Fibroblast of pulmonary artery (primary cell): ENCODE measurements around the gene ADRA2A.

ENCODE experiments used
- DNase-seq: peaks from one replicate; pipeline ENCODE4 v3.0.0-alpha.2; 2010; ENCODE audit warnings: low read depth
- H3K4me3 ChIP-seq: replicated peaks from 2 replicates; pipeline ENCODE4 v1.5.1; 2011; ENCODE audit warnings: low read depth, mild to moderate bottlenecking, control low read depth, low read length, moderate library complexity
- TF ChIP-seq, protein P1 (sequence below): IDR thresholded peaks from 2 replicates; pipeline ENCODE4 v1.5.1; 2011; ENCODE audit warnings: mild to moderate bottlenecking, control low read depth, low read length, inconsistent platforms; ENCODE audit errors: missing control alignments

The ADRA2A gene

DNA sequence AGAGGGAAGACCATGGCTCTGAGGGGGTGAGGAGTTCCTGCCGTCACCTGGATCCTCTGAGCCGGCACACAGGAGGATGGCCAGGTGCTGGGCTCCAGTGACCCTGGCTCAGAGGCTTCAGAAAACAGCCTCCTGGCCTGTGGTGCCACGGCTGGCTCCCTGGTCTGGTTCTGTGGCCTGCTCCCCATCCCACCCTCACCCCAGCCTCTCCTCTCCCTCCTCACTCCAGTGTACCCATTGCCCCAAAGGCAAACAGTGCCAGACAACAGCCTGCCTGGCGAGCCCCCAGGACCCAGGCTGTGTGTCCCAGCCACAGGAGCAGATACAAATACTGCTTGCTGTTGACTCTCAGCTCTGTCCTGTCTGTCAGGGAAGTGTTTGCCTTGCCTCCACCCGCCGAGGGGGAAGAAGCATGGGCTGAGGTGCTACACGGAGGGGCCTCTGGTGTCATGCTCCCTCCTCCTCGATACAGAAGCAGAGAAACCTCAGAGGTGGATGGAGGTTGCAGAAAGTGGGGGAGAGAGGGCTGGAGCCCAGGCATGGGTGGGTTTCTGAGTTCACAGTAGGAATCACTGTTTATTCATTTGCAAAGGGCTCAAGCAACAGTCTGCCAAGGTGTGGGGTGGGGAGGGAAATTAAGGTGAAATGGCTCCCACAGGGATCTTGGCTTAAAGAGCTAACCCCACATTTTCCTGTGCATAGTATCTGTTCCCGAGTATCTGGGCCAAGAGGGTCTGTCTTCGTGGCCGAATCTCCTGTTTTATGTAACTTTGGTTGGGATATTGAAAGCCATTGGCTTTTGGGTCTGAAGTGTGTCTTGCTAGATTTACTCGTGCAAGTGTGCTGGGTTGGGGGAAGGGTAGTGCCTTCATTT, 5.5 kb downstream of the ADRA2A start:
- no peak overlapping the region for H3K4me3 ChIP-seq
- TF ChIP-seq, protein P1, sequence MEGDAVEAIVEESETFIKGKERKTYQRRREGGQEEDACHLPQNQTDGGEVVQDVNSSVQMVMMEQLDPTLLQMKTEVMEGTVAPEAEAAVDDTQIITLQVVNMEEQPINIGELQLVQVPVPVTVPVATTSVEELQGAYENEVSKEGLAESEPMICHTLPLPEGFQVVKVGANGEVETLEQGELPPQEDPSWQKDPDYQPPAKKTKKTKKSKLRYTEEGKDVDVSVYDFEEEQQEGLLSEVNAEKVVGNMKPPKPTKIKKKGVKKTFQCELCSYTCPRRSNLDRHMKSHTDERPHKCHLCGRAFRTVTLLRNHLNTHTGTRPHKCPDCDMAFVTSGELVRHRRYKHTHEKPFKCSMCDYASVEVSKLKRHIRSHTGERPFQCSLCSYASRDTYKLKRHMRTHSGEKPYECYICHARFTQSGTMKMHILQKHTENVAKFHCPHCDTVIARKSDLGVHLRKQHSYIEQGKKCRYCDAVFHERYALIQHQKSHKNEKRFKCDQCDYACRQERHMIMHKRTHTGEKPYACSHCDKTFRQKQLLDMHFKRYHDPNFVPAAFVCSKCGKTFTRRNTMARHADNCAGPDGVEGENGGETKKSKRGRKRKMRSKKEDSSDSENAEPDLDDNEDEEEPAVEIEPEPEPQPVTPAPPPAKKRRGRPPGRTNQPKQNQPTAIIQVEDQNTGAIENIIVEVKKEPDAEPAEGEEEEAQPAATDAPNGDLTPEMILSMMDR, result no peak
- DNase-seq, result no peak

DNA sequence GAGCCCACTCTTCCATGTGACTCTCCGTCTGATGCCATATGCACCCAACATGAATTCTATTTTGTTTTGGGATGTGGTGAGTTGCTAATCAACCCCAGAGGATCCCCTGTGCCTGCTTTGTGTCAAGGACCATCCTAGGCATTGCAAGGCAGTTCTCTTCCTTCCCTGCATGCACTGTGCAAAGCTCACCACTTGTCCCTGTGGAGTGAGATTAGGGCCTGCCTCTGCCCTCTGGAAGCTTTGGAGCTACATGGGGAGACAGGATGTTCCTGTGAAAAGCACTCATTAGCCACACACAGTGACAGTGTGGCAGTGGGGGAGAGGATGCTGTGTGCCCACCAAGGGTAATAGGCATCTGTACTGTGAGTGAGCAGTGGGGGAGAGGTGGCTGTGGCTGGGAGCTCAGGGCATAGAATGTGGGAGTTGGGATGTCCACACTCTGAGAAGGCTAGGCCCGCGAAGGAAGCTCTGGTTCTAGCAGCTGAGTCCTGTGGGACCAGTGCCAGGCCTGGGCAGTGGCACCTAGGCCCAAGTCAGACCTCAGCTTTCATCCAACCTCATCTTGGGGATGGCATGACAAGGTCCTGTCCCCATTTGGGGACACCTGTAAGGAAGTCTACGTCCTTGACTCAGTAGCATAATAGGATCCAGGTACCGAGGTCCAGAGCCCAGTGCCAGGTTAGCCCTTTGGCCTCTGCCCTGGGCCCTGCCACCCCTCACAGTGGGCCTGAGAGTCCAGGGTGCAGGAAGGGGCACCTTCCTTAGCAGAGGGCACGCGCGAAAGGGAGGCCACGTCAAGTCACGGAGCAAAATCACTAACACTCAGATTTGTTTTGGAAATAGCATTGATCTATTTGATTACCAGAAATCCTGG, 6.6 kb downstream of the ADRA2A start:
- H3K4me3 ChIP-seq, result no peak overlapping the region
- no peak for DNase-seq
- TF ChIP-seq, protein P1, result no peak

DNA sequence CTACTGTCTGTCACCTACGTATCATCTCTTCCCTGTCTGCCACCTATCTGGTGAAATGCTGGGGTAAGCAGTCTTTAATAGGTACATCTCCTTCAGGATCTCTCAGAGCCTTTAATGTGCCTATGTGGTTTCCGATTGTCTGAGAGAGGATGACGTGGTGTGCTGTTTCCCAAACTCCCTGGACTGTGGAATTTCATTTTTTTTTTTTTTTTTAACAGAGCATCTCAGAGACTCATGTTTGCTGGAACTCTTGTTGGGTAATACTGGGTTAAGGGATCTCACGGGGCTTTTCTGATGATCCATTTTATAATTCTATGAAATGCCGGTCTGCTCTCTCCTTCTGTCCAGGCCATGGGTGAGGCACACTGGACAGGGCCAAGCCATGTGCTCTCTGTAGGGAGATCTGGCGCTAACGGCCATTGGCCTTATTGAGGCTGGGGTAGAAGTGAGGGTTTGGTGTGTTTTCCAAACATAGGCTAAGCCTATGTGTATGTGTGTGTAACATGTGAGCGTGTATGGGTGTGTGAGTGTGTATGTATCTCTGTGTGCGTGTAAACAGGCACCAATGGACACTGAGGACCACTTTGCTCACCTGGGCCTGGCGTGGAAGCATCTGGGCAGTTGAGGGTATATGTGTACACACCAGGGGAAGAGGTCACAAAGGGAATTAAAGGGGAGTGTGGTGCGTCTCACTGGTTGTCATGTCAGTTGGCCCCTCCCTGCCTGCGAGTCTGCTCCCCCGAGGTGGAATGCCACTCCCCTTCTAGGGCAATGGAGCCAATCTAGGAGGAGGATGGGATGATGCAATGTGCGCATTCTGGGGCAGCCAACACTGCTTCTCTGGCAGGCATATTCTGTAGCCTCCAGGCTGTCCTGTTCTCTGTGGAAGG, 7.8 kb downstream of the ADRA2A start:
- TF ChIP-seq, protein P1, result no peak
- DNase-seq, result no peak
- no peak overlapping the region for H3K4me3 ChIP-seq

DNA sequence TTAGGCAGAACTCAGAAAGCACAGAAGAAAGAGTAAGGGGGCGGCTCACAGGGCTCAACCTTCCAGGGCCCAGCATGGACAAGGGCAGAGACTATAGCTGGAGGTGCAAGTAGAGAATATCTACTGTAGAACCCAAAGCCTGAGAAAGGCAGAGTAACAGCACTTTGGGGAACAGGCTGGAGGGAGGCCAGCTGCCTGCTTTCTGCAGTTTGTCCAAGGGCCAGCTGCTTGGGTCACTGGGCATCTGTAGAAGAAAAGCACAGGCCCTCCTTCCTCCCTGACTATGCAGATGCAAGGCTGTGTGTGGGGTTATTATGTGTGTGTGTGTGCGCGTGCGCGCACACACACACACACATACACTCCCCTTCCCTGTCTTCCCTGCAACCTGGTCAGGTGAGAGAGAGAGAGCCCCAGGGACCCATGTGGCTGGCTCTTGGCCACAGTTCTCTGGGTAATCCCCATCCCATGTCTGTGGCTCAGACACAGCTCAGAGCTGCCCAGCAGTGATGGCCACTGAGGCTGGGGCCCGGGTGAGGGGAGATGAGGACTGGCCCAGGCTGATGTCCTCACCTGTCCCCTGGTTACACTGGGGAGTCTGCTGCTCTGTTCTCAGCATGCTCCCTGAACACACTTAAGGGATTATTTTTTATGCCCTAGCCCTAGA, 9.0 kb downstream of the ADRA2A start:
- no peak overlapping the region for H3K4me3 ChIP-seq
- DNase-seq, result no peak
- TF ChIP-seq, protein P1, result no peak

DNA sequence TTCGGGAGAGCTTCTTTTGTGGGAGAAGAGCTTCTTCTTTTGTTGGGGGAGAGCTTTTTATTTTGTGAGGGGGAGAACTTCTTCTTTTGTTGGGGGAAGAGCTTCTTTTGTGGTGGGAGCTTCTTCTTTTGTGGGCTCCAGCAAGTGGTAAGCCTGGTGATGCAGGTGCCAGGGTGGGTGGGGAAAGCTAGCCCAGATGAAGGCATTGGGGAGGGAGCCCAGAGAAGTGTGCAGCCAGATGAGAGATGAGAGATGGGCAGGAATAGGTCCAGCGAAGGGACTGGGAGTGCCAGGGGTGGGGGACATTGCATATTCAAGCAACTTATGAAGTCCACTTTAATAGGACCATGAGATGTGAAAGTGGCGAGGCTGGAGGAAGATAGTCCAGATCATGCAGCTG, 9.7 kb downstream of the ADRA2A start:
- no peak for DNase-seq
- TF ChIP-seq, protein P1, result no peak
- H3K4me3 ChIP-seq, result no peak overlapping the region

DNA sequence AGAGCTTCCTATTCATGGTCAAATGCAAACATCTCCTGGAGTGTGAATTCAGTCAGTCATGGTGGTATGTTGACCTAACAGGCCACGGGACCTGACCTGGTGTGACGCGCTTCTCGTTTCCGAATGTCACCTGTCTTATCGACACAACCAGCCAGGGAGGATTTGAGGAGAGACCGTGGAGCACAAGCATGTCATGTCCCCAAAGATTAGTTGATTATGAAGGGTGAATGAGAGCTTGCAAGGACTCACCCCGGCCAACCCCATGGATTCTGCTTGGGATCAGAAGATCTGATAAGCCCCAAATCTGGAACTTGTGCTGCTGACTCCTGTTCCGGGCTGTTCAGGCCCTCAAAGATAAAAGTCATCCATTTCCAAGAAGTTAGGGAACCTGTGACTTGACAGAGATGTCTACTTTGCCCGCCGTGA, 10.5 kb downstream of the ADRA2A start:
- TF ChIP-seq, protein P1, result no peak
- no peak overlapping the region for H3K4me3 ChIP-seq
- DNase-seq, result no peak
